ENCODE data around the gene DDX24.

GRCh38 chr14:94016446-94016976 lies 64.5 kb downstream of the DDX24 start:
- TF ChIP-seq CTCF (IDR thresholded peaks at IDR 0.05) (no peak), POLR2AphosphoS5 (IDR thresholded peaks at IDR 0.05) (no peak), POLR2A (IDR thresholded peaks at IDR 0.05) (no peak)

Measured in suprapubic skin (tissue), 4 donors.